Fibroblast of skin of scalp (primary cell): ENCODE data around the gene DDX1.
"Not testable (repeated sequence)": the region's sequence is repeated elsewhere in the genome, so short reads cannot be mapped to it uniquely, and the experiment has no call there.

Experiments
- DNase-seq: peaks from one replicate; pipeline ENCODE4 v3.0.0-alpha.2; 2013

DDX1 gene

DNA sequence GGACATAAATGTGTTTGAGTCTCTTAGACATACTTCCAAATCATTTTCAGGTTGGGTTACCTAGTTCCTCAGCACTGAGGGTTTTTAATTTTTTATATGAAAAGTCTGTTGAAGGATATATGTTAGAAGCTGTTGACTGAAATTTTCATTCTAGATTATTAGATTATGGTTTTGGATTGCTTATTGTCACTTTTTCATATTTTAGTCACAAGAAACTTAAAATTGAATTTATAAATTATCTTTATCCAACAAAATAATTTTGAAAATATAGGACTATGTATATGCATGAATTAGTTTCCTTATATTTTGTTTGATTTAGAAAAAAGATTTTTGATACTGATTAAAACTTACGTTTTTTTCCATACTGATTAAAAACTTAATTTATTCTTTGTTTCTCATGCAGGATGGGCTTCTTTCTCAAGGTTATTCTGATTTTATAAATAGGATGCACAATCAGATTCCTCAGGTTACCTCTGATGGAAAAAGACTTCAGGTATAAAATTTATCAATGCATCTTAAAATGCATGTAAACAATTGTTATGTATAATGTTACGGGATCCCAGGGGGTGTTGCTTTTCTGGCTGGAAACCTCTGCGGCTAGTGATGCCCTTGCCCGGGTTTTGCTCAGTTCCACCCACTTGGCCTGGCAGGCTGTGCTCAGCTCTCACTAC, 26.2 kb downstream of the DDX1 start:
- no peak for DNase-seq

DNA sequence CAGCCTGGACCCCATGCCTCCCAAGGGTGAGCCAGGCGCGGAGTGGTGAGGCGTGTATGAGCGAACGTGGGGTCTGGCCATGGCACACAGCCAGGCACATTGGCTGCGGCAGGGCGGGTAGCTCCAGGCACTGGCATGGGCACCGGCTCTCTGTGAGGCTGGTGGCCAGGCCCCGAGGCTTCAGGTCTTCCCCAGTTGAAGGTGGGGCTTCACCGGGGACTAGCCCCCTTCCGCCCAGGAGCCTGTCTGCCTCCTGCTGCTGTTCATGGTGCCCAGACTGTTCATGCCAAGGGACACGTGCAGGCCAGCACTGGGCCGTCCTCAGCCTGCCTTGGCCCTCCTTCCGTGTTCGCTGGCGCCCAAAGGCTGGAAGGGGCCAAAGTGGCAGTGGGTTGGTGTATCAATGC, 26.8 kb downstream of the DDX1 start:
- no peak for DNase-seq

DNA sequence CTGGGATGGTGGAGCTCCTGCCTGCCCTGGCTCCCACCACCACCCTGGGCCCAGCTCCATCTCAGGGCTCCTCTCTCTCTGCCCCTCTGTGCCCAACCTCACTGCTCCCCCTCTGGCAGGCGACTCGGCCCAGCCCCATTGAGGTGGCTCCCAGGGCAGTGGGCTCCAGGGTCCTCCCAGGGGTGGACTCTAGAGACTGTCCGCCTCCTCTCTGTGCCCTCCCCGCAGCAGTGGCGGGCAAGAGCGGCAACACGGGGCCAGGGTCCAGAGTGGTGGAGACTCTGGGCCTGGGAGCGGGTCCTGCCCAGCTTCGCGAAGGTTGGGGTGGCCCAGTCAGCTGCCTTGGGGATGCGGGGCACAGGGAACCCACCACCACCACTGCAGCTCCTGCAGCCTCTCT, 27.4 kb downstream of the DDX1 start:
- no peak for DNase-seq

DNA sequence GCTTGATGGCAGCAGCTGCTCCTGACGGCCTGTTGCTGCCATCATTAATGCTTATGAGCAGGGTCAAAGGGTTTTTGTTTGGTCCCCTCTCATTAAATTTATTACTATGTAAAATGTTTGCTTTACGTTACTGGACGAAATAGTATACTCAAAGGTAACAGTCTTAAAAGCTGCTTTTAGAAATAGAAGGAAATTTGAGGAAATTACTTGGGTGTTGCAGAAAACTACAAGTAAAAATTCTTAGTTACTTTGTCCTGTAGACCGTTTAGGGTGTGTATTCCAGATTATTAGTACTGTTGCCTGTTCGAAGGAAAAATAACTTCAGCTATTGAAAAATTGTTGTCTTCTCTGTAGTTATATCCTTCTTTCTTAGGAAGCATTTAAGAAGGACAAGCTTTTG, 27.8 kb downstream of the DDX1 start:
- no peak for DNase-seq

DNA sequence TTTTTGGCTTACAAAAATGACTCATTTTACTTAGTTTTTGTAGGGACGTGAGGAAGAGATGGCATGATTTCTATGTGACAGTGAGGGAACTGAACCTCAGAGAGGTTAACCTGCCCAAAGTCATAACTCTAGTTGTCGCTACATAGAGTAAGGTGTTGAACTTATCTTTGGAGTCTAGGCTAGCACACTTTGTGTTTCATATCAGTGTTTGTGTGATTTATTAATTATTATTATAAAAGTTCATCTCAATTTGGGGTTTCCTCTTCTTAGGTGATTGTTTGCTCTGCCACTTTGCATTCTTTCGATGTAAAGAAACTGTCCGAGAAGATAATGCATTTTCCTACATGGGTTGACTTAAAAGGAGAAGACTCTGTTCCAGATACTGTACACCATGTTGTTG, 28.3 kb downstream of the DDX1 start:
- DNase-seq: no peak

DNA sequence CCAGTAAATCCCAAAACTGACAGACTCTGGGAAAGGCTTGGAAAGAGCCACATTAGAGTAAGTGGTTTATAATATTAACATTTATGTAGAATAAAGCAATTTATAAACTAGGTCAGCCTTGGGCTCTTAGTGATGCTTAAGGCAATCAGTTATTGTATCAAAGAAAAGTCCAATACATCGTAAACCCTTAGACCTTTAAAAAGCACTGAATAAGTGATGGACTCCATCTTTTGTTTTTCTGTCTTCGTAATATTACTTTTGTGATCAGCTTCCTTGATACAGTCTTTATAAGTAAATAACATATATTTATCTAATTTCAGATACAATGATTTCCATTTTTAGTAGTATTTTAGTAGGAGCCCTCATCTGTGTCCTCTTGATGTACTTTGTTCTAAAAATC, 28.7 kb downstream of the DDX1 start:
- DNase-seq: no peak

DNA sequence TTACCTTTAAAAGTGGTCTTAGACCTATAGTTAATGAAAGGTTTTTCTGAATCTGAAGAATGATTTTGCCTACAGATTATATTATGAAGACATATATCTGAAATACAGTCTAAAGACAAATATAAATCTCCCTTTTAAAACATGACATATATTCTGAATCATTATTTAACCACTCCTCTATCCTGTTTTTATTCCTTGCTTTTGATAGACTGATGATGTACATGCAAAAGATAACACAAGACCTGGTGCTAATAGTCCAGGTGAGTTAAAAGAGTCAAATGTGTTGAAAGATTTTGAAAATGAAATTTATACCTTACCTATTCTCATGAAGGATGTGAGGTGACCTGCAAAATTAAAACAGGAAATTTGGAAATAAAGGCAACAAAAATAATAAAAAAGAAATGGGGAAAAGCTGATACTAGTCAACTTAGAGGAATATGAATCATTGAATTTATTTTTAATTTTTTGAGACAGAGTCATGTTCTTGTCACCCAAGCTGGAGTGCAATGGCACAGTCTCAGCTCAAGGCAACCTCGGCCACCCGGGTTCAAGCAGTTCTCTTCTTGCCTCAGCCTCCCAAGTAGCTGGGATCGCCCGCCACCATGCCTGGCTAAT, 29.3 kb downstream of the DDX1 start:
- DNase-seq: no peak

DNA sequence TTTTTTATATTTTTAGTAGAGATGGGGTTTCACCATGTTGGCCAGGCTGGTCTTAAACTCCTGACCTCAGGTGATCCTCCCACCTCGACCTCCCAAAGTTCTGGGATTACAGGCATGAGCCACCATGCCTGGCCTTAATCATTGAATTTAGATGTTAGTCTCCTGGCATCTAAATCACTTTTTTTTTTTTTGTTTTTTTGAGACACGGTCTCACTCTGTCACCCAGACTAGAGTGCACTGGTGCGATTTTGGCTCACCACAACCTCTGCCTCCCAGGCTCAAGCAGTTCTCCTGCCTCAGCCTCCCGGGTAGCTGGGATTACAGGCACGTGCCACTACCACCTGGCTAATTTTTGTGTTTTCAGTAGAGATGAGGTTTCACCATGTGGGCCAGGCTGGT, 29.8 kb downstream of the DDX1 start:
- not testable (repeated sequence) for DNase-seq

DNA sequence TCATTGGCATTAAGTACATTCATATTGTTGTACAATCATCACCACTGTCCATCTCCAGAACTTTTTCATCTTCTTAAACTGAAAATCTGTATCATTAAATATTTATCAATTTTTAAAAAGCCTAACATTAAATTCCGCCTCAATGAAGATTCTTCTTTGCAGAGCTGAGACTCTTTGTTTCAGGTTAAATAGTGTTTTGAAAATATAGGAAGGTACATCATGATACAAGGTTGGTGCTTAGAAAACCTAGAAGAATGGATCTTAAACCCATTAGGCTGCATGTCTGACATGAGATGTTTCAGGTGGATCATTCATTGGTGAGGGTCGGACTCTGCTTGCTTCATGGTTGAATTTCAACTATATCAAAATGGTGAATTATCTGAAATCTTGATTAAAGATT, 30.5 kb downstream of the DDX1 start:
- DNase-seq: no peak

DNA sequence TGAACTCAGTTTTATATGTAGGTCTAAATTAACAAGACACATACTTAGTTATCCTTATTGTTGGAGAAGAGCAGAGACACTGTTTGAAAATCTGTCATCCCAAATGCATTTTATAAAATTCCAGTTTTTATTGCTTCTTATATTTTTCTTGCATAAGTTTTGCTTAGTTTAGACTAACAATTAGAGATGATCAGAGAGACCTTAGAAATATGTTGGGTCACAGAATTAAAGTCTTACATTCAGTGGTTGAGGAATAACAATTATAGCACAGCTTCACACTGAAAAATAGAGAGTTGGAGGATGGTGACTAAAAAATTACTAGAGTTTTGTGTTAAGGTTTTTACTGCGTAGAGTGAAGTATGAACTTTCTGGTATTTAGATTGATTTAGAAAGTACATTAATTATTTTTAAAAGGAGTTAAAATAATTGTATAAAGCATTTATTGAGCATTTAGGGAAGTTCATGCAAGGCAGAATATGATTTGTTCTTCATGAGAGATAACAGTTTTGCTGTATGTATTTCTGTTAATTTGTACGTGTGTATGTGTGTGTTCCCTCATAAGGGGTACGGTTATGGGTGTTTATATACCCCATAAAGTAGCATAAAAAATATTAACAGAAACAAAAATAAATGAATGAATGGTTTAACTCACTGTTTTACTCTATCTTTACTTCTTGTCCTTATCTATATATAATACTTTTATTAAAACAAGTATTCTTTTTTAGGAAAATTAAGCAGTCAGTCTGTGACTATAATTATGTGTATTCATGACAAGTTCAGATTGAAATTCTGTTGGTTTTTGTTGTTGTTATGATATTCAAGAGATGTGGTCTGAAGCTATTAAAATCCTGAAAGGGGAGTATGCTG, 31.2 kb downstream of the DDX1 start:
- no peak for DNase-seq

DNA sequence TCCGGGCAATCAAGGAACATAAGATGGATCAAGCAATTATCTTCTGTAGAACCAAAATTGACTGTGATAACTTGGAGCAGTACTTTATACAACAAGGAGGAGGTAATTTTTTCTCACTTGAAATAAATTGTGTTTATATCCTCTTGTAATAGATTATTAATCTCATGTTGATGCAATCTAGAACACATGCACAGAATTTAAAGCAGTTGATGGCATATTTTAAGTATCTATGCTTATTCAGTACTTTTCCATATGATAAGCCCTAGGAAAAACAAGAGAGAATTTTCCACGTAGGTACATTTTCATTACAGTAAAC, 31.8 kb downstream of the DDX1 start:
- DNase-seq: no peak

DNA sequence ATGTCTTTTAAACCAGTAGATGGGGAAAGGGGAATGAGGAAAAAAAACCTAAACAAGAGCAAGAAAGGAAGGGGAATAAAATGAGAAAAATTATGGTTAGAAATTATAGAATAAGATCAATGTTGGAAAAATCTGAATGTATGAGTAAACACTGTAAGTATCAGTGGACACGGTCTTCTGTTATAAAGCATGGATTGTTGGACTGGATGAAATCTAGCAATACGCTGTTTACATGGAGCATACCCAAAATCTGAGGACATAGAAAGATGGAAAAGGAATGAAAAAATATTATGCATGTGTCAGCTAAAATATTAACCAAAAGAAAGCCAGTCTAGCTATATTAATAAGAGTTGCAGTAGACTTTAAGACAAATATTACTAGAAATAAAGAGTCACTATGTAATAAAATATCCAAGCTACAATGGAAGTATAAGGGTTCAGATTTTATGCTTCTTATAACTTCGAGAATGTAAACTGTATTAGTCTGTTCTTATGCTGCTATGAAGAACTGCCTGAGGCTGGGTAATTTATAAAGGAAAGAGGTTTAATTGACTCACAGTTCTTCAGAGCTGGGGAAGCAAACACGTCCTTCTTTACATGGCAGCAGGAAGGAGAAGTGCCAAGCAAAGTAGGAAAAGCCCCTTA, 32.4 kb downstream of the DDX1 start:
- DNase-seq: no peak

DNA sequence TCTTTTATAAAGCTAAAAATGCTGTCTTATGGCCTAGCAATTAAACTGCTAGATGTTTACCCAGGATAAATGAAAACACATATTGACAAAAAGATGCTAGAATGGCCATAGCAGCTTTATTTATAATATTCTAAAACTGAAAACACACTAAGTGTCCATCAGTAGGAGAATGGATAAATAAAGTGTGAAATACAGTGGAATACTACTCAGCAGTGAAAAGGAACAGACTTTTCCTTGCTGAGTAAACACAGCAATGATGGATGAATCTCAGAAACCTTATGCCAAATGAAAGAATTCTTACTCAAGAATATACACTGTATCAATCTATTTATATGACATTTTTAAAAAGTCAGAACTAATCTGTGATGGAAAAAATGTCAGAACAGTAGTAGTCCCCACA, 33.2 kb downstream of the DDX1 start:
- DNase-seq: no peak

DNA sequence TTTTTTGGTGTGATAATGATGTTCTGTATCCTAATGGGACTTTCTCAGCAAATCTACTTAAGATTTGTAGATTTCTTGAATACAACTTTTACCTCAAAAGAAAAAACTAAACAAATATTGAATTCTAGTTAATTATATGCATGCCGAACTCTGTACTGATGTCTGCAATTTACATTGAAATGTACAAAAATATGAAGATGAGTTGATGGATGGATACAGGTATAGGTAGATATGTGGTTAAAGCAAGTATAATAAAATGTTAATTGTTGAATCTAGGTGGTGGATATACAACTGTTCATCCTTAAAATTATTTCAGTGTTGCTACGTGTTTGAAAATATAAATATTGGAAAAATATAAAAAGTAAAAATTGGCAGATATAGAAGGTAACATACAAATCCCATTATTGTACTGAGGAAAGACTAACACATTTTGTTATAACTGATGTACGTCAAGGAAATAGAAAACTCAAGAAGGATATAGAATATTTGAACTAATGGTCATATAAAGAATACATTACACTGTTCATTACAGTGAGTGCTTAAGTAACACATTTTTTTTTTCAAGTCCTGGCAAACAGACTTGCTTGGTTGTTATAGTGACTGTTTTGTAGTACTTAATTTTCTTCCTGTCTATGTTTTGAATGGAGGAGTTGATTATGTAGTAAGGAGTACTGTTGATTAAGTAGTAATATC, 33.8 kb downstream of the DDX1 start:
- no peak for DNase-seq

DNA sequence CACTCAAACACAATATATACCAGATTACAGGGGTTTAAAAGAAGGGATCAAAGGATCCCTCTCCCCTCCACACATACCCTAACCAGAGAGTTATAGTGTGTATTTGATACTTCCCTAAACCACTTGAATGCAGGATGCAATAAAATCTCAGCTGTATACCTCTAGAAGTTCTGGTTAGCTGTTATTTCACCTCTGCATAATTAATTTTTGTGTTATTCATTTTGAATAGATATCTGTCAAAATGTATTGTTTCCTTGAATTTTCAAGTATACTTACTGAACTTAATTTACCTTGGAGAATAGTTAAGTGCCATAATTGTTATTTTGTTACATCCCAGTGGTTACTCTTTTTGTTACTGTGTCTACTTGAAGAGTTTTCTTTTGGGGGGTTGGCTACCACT, 34.5 kb downstream of the DDX1 start:
- DNase-seq: no peak

DNA sequence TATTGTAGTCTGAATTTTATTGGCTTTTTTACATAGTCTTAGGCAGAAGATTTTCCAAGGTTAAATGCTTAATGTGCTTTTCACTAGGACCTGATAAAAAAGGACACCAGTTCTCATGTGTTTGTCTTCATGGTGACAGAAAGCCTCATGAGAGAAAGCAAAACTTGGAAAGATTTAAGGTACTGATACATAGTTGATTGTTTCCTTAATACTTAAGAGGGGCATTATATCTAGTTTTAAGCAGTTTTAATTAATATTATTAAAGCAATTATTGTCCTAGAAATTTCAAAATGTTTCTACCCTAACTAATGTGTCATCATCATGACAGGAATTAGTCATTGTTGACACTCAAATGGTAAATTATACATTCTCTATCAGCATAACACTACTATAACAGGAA, 35.3 kb downstream of the DDX1 start:
- no peak for DNase-seq

DNA sequence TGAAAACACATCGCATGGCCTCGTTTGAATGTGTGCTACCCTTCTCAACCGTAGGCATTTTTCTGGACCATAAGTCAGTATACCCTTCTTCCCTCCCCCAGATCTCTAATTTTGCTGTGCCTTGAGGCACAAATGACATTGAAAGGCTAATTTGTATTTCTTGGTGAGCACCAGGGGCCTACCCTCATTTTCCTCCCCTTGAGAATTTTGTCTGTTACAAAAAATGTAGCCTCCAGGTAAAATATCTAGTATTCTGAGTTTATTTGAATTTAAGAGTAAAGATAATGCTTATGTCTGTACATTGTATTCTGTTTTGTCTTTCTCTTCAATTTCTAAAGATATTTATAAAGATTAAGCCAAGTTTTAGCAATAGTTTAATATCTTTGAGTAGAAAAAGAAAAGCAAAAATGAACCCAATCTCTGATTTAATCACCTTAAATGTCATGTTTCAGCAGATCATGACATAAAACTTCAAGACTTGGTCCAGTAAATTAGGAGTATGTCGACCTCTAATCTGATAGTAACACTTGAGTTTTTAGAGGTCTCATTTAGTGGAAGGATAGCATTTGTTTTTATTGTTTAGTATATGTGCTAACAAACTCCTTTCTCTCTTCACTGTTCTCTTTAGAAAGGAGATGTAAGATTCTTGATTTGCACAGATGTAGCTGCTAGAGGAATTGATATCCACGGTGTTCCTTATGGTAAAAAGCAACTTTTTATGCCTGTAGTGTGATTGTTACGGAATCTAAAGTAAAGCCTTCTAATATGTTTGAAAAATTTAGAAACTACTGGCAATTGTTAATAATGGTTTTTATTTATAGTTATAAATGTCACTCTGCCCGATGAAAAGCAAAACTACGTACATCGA, 36.4 kb downstream of the DDX1 start:
- DNase-seq: no peak

DNA sequence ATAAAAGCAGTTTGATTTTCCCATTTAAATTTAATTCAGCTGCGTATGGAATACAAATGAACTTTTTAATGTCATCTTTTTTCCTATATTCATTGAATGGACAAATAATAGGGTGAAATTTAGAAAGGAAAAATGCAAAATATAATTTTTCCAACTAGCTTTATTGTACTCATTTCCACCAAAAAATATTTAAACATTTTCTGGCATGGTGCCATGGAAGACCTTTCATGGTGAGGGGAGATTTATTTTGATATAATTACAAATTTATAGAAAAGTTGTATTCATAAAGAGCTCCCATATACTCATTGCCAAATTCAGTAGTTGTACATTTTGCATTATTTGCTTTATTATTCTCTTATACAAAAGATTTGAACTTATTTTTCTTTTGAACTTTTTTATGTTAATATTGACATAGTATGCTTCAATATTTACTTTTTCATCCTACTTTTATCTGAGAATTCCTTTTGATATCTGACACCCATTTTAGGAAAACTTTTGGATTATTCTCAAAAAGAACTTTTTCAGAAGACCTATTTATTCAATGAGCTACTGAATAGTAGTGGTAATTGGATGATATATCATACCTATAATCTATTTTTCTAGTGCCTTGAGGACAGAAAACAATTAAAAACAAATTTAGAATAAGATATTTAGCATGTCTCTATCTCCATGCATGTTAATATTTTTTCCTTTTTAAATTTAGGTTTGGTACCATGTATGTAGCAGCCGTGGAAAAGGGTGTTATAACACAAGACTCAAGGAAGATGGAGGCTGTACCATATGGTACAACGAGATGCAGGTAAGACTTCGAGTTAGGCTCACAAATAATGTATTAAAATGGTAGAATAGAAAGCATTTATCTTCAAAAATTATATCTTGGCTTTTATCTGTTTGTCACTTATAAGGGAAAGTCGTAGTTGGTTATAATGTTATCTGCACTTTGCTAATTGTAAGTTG, 37.5 kb downstream of the DDX1 start:
- no peak for DNase-seq

DNA sequence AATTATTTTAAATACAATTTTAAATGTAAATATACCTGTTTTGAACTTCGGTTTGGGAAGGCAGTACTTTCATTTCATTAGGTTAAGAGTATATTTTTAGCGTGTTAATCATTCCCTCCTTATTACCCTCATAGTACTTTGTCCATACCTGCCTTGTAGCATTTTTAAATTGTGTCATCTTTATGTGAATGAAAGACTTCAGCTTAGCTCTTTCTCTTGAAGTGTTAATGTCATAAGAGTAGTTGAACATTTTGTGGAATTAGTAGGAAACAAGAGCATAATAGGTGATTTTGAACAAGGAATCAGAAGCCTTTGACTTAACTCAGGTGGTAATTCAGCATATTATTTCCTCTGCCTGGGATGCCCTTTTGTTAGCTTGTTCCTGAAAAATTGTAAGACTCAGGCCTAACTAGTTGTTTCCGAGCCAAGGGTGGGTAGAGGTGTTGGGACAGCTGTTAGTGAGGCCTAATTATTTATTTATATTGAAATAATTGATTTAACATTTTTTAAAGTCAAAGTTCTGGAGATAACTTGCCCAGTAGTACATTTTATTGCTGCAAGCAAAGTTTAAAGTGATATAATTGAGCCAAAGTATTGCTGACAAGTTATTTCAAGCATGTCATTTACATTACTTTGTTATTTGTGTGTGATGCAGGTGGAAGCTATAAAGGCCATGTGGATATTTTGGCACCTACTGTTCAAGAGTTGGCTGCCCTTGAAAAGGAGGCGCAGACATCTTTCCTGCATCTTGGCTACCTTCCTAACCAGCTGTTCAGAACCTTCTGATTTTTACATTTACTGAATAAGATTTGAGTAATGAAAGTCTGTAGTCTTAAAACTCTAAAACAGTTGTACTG, 38.7 kb downstream of the DDX1 start:
- no peak for DNase-seq
